OCI-LY3 (cell line): Measurements from ENCODE around the gene SUPT3H.

ENCODE experiments used
- H2AFZ ChIP-seq: fragments of 200-600, 300-600 bp; shearing (Covaris generic); 2 replicates; pipeline ENCODE4 v1.6.0; 2014; ENCODE audit warnings: antibody characterized with exemption, low read depth, low read length
- H3K27ac ChIP-seq: fragments of 200-600, 300-600 bp; sonication (generic); 2 replicates; pipeline ENCODE4 v1.5.1; 2014; ENCODE audit warnings: mild to moderate bottlenecking, low read length, moderate library complexity, mixed read lengths
- H3K27me3 ChIP-seq: fragments of 200-600, 300-600 bp; sonication (generic); 2 replicates; pipeline ENCODE4 v1.6.1; 2014; ENCODE audit warnings: low read depth, low read length, mixed read lengths
- H3K36me3 ChIP-seq: fragments of 200-600, 300-600 bp; sonication (generic); replicated peaks from 2 replicates; pipeline ENCODE3; 2014; ENCODE audit warnings: low read depth, low read length, mixed read lengths
- H3K4me1 ChIP-seq: fragments of 300-600, 200-600 bp; sonication (generic); 2 replicates; pipeline ENCODE4 v1.6.1; 2014; ENCODE audit warnings: low read length, mixed read lengths
- H3K4me2 ChIP-seq: fragments of 200-600, 300-600 bp; sonication (generic); 2 replicates; pipeline ENCODE4 v1.6.1; 2014; ENCODE audit warnings: low read length, mixed read lengths
- H3K4me3 ChIP-seq: fragments of 300-600, 200-600 bp; sonication (generic); 2 replicates; pipeline ENCODE4 v1.5.1; 2014; ENCODE audit warnings: antibody characterized with exemption, mild to moderate bottlenecking, low read length, moderate library complexity
- H3K79me2 ChIP-seq: fragments of 300-600, 200-600 bp; shearing (Covaris generic); 2 replicates; pipeline ENCODE4 v1.6.1; 2014; ENCODE audit warnings: mild to moderate bottlenecking, low read length, mixed read lengths
- H3K9ac ChIP-seq: fragments of 300-600, 200-600 bp; shearing (Covaris generic); 2 replicates; pipeline ENCODE4 v1.6.0; 2014; ENCODE audit warnings: mild to moderate bottlenecking, low read length, moderate library complexity
- H3K9me3 ChIP-seq: fragments of 200-600, 300-600 bp; shearing (Covaris generic); 2 replicates; pipeline ENCODE4 v1.6.1; 2014; ENCODE audit warnings: low read length, mixed read lengths; ENCODE audit not compliant: insufficient read depth
- H4K20me1 ChIP-seq: fragments of 200-600, 300-600 bp; sonication (generic); 2 replicates; pipeline ENCODE4 v1.6.1; 2016; ENCODE audit warnings: low read length, mixed read lengths; ENCODE audit not compliant: insufficient read depth
- EZH2phosphoT487 ChIP-seq: fragments of 200-600 bp; shearing (Covaris generic); IDR thresholded peaks from 2 replicates; pipeline ENCODE4 v1.6.1; 2018; ENCODE audit warnings: antibody characterized with exemption, mixed run types, low read depth
- TF ChIP-seq, protein P1 (sequence below): fragments of 200-600, 300-600 bp; sonication (generic); IDR thresholded peaks from 2 replicates; pipeline ENCODE4 v1.5.1; 2014; ENCODE audit warnings: antibody characterized with exemption, low read length, low read depth

The SUPT3H gene

GRCh38 chr6:45082091-45082490 lies 295.6 kb downstream of the SUPT3H start:
- Histone ChIP-seq H3K4me2 (no peak overlapping the region), H3K4me3 (no peak overlapping the region), H2AFZ (no peak overlapping the region), H3K79me2 (no peaks in the 10 kb centered on the region), H3K27ac (no peak overlapping the region), H4K20me1 (no peaks in the 10 kb centered on the region), H3K9ac (no peak overlapping the region), H3K9me3 (peaks cover 9% of the 10 kb centered on the region; the same call in 1 of the 2 replicates), H3K36me3 (peaks cover 3% of the 10 kb centered on the region), H3K4me1 (no peaks in the 10 kb centered on the region), H3K27me3 (no peaks in the 10 kb centered on the region)
- TF ChIP-seq, protein P1, sequence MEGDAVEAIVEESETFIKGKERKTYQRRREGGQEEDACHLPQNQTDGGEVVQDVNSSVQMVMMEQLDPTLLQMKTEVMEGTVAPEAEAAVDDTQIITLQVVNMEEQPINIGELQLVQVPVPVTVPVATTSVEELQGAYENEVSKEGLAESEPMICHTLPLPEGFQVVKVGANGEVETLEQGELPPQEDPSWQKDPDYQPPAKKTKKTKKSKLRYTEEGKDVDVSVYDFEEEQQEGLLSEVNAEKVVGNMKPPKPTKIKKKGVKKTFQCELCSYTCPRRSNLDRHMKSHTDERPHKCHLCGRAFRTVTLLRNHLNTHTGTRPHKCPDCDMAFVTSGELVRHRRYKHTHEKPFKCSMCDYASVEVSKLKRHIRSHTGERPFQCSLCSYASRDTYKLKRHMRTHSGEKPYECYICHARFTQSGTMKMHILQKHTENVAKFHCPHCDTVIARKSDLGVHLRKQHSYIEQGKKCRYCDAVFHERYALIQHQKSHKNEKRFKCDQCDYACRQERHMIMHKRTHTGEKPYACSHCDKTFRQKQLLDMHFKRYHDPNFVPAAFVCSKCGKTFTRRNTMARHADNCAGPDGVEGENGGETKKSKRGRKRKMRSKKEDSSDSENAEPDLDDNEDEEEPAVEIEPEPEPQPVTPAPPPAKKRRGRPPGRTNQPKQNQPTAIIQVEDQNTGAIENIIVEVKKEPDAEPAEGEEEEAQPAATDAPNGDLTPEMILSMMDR: no peak
- TF ChIP-seq EZH2phosphoT487: no peak

GRCh38 chr6:45081634-45082033 lies 296.1 kb downstream of the SUPT3H start:
- Histone ChIP-seq H3K9ac (no peak overlapping the region), H3K36me3 (peaks cover 3% of the 10 kb centered on the region), H3K27ac (no peak overlapping the region), H3K4me3 (no peak overlapping the region), H3K4me1 (no peaks in the 10 kb centered on the region), H3K9me3 (peaks cover 9% of the 10 kb centered on the region; the same call in 1 of the 2 replicates), H3K79me2 (no peaks in the 10 kb centered on the region), H3K4me2 (no peak overlapping the region), H2AFZ (no peak overlapping the region), H3K27me3 (no peaks in the 10 kb centered on the region), H4K20me1 (no peaks in the 10 kb centered on the region)
- no peak for TF ChIP-seq EZH2phosphoT487
- TF ChIP-seq, protein P1: no peak

- Histone ChIP-seq H3K9ac (no peak overlapping the region), H4K20me1 (no peaks in the 10 kb centered on the region), H3K79me2 (no peaks in the 10 kb centered on the region), H3K4me3 (no peak overlapping the region), H3K4me1 (peaks cover 9% of the 10 kb centered on the region), H3K9me3 (peaks cover 9% of the 10 kb centered on the region; the same call in 1 of the 2 replicates), H3K27ac (no peak overlapping the region), H3K4me2 (no peak overlapping the region), H2AFZ (no peak overlapping the region), H3K36me3 (peaks cover 3% of the 10 kb centered on the region), H3K27me3 (0 out of 2 replicates have a peak, but pooled peaks cover 4% of the 10 kb centered on the region)
- TF ChIP-seq, protein P1: no peak
- TF ChIP-seq EZH2phosphoT487: no peak
Observed at GRCh38 chr6:45078432-45078831, 299.3 kb downstream of the SUPT3H start.

GRCh38 chr6:45076217-45076930 lies 301.4 kb downstream of the SUPT3H start:
- H3K9me3 ChIP-seq: peaks cover 9% of the 10 kb centered on the region; the same call in 1 of the 2 replicates
- H3K4me1 ChIP-seq: peaks cover 9% of the 10 kb centered on the region
- H3K27ac ChIP-seq: no peak overlapping the region
- peaks cover 3% of the 10 kb centered on the region for H3K36me3 ChIP-seq
- no peak overlapping the region for H3K9ac ChIP-seq
- H4K20me1 ChIP-seq: no peaks in the 10 kb centered on the region
- no peak overlapping the region for H3K4me3 ChIP-seq
- TF ChIP-seq, protein P1: no peak
- no peak for TF ChIP-seq EZH2phosphoT487
- peaks cover 11% of the 10 kb centered on the region; the same call in 1 of the 2 replicates for H3K27me3 ChIP-seq
- no peak overlapping the region for H2AFZ ChIP-seq
- H3K4me2 ChIP-seq: no peak overlapping the region
- H3K79me2 ChIP-seq: no peaks in the 10 kb centered on the region
